GM19468 (cell line): ENCODE results near the gene NUMBL.
"Not testable (repeated sequence)": the region's sequence is repeated elsewhere in the genome, so short reads cannot be mapped to it uniquely, and the experiment has no call there.

Experiments
- ATAC-seq: cut with Tn5 transposase; IDR thresholded peaks from one replicate; pipeline ENCODE4 v1.9.1; 2021; ENCODE audit warnings: mild to moderate bottlenecking, moderate library complexity, moderate number of reproducible peaks; ENCODE audit not compliant: unreplicated experiment; ENCODE audit errors: extremely low read depth

NUMBL gene

DNA sequence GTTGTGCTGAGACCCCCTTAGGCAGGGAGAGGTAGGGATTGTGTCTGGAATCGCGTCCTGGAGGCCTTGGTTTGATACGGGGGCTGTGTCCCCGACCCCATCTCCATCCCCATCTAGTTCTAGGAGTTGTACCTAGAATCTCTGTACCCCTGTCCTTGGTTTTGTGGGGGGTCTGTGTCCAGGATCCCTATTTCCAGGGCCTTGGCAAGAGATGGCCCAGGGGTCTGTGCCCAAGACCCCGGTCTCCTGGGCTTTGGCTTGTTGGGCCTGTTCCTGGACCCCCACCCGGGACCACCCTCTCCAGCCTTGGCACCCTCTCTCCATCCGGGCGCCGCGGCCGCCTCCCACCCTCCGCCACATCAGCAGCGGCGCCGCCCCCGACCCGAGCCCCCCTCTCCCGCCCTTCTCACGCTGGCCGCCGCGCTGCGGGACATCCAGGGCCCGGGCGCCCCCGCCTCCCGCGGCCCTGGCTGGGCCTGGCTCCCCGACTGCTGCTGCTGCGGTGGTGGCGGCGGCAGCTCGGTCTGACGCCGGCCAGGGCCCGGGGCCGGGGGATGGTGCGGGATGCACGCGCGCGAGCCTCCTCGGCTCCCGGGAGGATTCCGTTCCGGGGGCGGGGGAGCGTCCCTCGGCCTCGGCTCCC lies at the start of gene NUMBL:
NUMBL (minus strand) TSS at position 602 of the 643 bp plus-strand sequence; CDS start at position 434, 168 bp downstream.
- ATAC-seq: no peak

DNA sequence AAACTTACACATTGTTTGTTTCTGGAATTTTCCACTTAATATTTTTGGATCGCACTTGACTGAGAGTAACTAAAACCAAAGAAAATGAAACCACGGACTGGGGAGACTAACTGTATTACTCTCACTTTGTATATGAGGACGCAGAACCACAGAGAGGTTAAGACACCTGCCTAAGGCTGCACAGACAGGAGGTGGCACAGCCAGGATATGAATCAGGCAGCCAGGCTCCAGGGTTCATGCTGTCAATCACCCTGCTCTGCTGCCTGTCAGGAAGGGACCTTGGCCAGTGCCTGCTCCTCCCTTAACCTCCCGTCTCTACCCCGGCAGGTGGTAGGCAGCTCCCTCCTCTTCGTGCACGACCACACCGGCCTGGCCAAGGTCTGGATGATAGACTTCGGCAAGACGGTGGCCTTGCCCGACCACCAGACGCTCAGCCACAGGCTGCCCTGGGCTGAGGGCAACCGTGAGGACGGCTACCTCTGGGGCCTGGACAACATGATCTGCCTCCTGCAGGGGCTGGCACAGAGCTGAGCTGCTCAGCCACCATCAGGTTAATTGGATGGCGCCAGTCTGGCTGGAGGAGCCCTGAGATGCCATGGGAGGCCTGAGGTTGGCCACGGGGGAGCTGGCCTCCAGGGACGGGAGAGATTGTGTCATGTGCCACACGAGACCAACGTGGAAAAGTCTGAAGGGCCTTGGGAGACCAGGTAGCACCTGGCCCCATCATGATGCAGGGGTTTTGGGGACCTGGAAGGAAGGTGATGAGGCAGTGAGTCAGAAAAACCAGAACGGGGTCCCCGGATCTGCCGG lies 48.8 kb upstream of the NUMBL start:
- no peak for ATAC-seq

DNA sequence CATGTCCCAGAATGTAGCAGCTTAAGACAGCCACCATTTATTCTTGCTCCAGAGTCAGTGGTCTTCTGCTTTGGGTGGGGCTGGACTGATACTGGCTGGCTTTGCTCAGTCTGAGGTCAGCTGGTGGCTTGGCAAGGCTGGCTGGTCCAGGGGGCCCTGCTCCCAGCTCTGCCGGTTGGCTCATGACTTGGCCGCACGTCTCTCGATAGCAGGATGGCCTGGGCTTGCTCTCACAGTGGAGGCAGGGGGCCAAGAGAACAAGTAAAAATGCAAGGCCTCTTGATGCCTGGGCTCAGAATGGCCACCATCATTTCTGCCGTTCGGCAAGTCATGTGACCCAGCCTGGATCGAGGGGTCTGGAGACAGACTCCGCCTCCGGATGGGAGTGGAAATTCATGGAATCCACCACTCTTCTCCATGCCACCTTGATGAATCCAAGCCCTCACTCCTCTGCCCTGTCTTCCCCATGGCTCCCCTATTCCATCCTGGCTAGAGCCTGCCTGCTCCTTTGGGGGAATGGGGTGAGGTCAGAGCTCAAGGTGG lies 46.7 kb upstream of the NUMBL start:
- ATAC-seq: no peak

DNA sequence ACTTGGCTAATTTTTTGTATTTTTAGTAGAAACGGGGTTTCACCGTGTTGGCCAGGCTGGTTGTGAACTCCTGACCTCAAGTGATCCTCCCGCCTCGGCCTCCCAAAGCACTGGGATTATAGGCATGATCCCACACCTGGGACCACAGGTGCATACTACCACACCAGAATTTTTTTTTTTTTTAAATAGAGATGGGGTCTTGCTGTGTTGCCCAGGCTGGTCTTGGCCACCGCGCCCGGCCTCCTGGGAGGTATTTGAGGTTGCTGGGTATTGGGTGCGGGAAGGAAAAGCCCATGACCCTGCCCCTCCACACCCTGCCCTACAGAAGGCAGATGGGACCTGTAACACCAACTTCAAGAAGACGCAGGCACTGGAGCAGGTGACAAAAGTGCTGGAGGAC lies 46.2 kb upstream of the NUMBL start:
- no peak for ATAC-seq

DNA sequence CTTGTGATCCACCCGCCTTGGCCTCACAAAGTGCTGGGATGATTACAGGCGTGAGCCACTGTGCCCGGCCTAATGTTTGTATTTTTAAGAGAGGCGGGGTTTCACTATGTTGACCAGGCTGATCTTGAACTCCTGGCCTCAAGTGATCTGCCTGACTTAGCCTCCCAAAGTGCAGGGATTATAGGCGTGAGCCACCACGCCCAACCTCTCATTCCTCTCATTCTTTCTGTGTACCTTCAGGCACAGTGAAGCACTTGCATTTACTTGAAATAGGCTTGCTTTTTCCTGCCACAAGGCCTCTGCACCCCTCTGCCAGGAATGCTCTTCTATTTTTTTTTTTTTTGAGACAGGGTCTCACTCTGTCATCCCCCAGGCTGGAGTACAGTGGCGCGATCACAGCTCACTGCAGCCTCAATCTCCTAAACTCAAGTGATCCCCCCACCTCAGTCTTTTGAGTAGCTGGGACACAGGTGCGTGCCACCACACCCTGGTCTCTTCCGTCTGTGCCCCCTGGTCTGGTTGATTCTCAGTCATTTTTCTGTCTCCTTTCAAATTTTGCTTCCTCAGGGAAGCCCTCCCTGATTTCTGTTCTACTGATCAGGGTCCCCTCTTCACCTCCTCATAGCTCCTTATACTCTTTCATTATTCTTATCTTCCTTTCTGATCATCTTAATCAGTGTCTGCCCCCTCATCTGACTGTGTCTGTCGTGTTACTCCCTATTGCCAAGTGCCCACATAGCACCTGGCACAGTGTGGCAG lies 44.7 kb upstream of the NUMBL start:
- ATAC-seq: no peak

DNA sequence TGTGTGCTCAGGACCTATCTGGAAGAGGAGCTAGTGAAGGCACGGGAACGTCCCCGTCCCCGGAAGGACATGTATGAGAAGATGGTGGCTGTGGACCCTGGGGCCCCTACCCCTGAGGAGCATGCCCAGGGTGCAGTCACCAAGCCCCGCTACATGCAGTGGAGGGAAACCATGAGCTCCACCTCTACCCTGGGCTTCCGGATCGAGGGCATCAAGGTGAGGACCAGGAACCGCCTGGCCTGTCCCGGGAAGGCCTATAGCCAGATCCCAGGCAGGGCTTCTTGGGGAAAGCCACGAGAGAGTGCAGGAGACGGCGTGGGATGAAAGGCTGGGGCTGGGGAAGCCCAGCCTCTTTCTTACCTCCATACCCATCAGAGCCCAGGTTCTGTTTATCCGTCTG lies 42.7 kb upstream of the NUMBL start:
- ATAC-seq: no peak

DNA sequence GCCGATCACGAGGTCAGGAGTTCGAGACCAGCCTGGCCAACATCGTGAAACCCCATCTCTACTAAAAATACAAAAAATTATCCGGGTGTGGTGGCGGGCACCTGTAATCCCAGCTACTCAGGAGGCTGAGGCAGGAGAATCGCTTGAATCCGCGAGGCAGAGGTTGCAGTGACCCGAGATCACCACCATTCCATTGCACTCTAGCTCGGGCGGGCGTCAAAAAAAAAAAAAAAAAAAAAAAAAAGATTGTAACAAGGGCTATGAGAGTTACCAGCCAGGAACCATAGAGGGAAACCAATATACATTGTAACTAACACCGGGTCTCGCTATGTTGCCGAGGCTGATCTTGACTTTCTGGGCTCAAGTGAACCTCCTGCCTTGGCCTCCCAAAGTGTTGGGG lies 41.9 kb upstream of the NUMBL start:
- not testable (repeated sequence) for ATAC-seq

DNA sequence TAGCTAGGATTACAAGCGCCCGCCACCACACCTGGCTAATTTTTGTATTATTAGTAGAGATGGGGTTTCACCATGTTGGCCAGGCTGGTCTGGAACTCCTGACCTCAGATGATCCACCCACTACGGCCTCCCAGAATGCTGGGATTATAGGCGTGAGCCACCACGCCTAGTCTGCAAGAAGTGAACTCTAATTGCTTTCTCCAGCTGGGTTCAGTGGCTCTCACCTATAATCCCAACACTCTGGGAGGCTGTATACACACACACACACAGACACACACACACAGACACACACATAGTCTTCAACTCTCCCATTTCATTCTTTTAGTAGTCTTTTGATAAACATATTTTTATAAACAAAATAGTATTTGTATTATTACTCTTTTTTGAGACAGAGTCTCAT lies 39.6 kb upstream of the NUMBL start:
- ATAC-seq: not testable (repeated sequence)

DNA sequence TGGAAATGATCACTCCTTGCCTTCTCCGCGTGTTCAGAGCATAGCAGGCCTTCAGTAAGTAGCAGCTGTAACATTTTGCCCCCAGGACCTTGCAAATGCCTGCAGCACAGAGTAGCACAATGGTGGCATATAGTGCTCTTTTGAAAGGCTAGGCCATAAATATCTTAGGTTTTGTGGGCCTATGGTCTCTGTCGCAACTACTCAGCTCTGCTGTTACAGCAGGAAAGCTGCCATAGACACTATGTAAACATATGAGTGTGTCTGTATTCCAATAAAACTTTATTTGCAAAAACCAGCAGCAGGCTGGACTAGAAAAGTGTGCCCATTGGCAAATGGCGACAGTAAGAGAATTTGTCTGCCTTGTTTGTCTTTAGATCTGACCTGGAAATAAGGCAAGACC lies 35.8 kb upstream of the NUMBL start:
- ATAC-seq: no peak

DNA sequence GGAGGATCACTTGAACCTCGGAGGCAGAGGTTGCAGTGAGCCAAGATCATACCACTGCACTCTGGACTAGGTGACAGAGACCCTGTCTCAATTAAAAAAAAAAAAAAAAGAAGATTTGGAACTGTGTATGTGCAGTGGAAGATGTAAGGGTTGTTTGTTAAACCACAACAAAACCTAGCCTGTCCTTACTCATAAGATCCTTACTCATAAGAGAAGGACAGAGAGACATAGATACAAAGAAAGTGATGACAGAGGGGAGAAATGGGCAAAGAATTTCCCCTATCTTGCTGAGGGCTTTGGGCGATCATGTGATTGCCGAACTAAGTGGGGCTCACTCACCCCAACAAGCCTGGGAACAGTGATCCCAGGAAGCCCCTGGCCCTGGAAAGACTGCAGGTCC lies 34.4 kb upstream of the NUMBL start:
- ATAC-seq: no peak

DNA sequence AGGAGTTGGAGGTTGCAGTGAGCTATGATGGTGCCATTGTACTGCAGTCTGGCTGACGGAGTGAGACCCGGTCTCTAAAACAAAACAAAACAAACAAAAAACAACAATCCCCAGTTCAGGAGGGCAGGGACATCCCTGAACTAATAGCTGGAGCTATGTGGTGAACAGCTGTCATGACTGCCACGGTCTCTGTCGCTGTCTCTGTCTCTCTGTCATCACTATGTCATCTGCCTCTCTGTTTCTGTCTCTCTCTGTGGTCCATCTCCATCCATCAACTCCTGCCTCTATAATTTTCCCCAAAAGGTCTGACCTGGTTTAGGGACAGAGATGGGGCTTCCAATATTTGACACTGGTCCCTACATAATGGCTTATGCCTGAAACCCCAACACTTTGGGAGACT lies 33.9 kb upstream of the NUMBL start:
- no peak for ATAC-seq

DNA sequence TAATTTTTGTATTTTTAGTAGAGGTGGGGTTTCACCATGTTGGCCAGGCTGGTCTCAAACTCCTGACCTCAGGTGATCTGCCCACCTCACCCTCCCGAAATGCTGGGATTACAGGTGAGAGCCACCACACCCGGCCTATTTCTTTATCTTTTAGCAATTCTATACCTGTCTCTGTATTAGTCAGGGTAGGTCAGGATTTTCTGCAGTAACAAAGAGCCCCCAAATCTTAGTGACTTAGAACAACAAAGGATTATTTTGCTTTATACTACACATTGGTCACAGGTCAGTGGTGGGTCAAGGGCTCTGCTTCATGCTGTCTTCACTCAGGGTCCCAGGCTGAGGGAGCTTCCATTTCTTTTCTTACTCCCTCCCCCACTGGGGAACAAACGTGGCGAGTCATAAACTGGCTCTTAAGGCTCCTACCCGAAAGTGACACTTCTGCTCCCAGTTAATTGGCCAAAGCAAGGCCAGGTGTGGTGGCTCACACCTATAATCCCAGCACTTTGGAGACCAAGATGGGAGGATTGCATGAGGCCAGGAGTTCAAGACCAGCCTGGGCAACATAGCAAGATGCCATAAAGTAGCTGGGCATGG lies 33.3 kb upstream of the NUMBL start:
- ATAC-seq: no peak

DNA sequence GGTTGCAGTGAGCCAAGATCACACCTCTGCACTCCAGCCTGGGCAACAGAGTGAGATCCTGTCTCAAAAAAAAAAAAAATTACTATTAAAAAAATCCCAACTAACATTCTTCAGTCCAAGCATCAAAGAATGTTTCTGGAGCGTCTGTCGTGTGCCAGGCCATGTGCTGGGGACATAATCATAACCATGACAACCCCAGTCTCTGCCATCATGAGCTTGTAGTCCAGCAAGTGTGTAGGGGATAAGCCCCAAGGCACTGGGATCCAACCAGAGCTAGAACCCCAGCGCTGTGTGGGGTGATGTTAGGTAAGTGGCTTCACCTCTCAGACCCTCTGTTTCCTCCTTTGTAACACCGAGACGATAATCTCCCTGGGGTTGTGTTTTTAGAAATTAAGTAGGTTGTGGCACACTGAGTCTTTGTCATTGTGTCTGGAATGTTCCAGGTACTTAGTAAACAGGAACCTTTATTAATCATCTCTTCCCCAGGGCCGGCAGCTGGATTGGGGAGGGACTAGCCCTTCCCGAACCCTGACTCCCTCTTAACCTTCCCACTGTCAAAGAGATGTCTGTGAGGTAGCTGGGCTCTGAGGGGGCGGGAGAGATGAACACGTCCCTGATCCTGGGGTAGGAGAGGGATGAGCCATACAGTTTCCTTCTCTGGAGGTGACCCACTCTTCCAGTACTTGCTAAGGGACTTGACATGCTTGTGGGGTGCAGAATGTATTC lies 31.6 kb upstream of the NUMBL start:
- no peak for ATAC-seq

DNA sequence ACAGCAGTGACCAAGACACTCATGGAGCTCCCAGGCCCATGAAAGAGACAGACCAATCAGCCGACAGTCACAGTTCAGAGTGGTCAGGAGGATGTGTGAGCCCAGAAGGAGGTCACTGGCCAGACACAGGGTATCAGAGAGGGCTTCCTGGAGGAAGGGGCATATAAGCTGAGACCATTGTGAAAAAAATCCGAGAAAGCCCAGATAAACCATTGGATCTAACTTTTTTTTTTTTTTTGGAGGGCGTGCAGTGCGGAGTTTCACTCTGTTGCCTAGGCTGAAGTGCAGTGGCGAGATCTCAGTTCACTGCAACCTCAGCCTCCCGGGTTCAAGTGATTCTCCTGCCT lies 30.7 kb upstream of the NUMBL start:
- ATAC-seq: no peak

DNA sequence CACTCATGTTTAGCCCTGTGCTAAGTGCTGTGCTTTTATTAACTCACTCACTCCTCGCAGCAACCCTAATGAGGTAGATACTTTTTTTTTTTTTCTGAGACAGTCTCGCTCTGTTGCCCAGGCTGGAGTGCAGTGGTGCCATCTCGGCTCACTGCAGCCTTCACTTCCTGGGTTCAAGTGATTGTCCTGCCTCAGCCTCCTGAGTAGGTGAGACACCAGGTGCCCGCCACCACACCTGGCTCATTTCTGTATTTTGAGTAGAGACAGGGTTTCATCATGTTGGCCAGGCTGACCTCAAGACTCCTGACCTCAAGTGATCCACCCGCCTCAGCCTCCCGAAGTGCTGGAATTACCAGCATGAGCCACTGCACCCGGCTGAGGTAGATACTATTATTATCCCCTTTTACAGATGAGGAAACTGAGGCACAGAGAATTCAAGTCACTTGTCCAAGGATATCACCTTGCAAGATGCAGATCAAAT lies 29.0 kb upstream of the NUMBL start:
- no peak for ATAC-seq

DNA sequence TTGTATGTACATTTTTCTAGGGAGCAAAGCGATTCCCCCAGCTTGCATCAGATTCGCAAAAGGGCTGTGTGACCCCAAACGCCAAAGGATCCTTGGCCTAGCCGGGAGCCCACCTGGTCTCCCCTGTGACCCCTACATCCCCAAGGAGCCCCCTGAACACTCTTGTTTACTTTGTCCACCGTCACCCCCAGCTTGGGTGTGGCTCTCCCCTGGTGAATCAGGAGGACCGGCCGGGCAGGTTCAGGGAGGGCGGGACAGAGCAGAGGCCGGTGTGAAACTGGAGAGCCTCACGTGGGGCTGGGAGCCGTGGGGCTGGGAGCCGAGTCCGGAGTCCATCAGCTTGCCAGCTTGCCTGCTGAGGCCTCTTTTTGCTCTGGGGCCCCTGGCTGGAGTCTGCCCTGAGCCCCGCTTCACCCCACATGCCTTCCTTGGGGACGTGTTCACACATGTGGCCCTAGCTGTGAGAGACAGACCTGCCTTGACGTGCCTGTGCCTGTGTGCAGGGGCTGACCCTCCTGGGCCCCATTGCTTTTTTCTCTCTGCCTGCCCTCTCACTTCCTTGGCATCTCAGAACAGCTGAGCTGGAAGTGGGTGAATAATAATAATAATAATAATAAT lies 28.4 kb upstream of the NUMBL start:
- no peak for ATAC-seq

DNA sequence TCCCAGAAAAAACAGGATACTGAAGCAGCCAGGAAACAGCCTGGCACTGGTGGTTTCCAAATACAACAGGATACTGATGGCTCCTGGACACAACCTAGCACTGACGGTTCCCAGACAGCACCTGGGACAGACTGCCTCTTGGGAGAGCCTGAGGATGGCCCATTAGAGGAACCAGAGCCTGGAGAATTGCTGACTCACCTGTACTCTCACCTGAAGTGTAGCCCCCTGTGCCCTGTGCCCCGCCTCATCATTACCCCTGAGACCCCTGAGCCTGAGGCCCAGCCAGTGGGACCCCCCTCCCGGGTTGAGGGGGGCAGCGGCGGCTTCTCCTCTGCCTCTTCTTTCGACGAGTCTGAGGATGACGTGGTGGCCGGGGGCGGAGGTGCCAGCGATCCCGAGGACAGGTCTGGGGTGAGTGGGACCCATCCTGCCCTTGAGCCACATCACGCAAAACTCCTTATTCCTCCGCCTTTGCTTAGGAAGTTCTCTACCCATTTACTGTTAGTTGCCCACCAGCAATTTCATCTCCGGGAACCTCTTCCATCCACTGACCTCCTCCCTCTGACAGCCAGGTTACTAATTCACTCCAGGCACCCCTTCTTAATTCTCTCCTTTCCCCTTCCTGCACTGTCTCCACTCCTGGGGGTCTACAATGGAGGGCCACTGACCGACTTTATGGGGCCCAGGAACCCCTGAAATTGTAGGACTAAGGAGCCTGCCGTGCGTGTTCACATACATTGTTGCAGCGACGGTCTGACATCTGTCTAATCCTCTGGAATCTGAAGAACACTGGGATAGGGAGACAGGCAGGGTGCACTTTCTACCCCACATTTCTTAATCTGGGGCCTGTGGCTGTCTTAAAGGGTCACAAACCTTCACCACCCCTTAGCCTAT lies 27.7 kb upstream of the NUMBL start:
- no peak for ATAC-seq

DNA sequence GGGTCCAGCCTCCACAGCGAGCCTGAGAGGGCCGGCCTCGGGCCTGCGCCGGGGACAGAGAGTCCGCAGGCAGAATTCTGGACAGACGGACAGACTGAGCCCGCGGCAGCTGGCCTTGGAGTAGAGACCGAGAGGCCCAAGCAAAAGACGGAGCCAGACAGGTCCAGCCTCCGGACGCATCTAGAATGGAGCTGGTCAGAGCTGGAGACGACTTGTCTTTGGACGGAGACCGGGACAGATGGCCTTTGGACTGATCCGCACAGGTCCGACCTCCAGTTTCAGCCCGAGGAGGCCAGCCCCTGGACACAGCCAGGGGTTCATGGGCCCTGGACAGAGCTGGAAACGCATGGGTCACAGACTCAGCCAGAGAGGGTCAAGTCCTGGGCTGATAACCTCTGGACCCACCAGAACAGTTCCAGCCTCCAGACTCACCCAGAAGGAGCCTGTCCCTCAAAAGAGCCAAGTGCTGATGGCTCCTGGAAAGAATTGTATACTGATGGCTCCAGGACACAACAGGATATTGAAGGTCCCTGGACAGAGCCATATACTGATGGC lies 27.0 kb upstream of the NUMBL start:
- ATAC-seq: no peak
